Heart right ventricle (tissue), 16 donors: ENCODE results near the gene DEXI. TPM values are rescaled to one million over a fixed set of nuclear protein-coding genes. Genes with fewer than 3 reads are reported as not detected.
A peak's percentile ranks its signal among the peaks of the same experiment; 100 is the strongest.

ENCODE experiments used
- ATAC-seq, 8 donors: fragments of 200-7000 bp; cut with Tn5 transposase; one replicate each; pipeline ENCODE4 v1.9.1; 2020; ENCODE audit warnings: mild to moderate bottlenecking in 8 of 8, moderate library complexity in 8 of 8, moderate number of reproducible peaks in 1 of 8
- DNase-seq, 2 donors: peaks; one replicate each; pipeline ENCODE4 v3.0.0-alpha.2; 2020
- H3K27ac ChIP-seq, 10 donors: fragments of 200-600 bp; sonication (generic) in 2 of 10; one replicate each; pipeline versions ENCODE4 v1.5.0 to v1.8.0; 2020 to 2022; ENCODE audit warnings: mild to moderate bottlenecking in 3 of 10
- H3K27me3 ChIP-seq, 7 donors: fragments of 200-600 bp; one replicate each; pipeline ENCODE4 v1.8.0; 2021 to 2022; ENCODE audit warnings: mild to moderate bottlenecking in 2 of 7
- H3K36me3 ChIP-seq, 9 donors: fragments of 200-600 bp; sonication (generic) in 1 of 9; one replicate each; pipeline versions ENCODE4 v1.5.0 to v1.8.0; 2020 to 2022; ENCODE audit warnings: mild to moderate bottlenecking in 2 of 9
- H3K4me1 ChIP-seq, 9 donors: fragments of 200-600 bp; sonication (generic) in 1 of 9; one replicate each; pipeline versions ENCODE4 v1.5.0 to v1.8.0; 2020 to 2022; ENCODE audit warnings: mild to moderate bottlenecking in 4 of 9
- H3K4me3 ChIP-seq, 10 donors: fragments of 200-600 bp; sonication (generic) in 2 of 10; one replicate each; pipeline versions ENCODE4 v1.5.0 to v1.8.0; 2020 to 2022; ENCODE audit warnings: mild to moderate bottlenecking in 7 of 10, moderate library complexity in 2 of 10
- H3K9me3 ChIP-seq, 11 donors: fragments of 200-600 bp in 10 of 11; sonication (generic) in 2 of 11; one replicate each; pipeline versions ENCODE4 v1.5.0 to v1.8.0; 2013 to 2022; ENCODE audit warnings: mild to moderate bottlenecking in 2 of 11, control low read depth in 1 of 11, moderate library complexity in 1 of 11
- WGBS, 2 donors: extraction: QIAGEN DNeasy Blood & Tissue Kit; methylation state at CpG; one replicate each; pipeline ENCODE4 v1.1.7; 2013; ENCODE audit warnings: inconsistent platforms in 1 of 2; 5-methylcytosine and 5-hydroxymethylcytosine counted together
- intact Hi-C, 10 donors: fragments of 100-400 bp; cut with DNase I; formaldehyde crosslinking; loops; one replicate each; pipeline versions ENCODE4 v1.11.1 to v1.14.2; 2022
- polyA plus RNA-seq, 2 donors: library from polyadenylated mRNA; stranded (reverse); fragments of 200-250 nt; gene quantifications; one replicate each; pipeline ENCODE4 v1.2.3, GENCODE V29; 2013
- total RNA-seq, 10 donors: library from RNA; stranded (reverse); fragmentation: NEBNext Ultra II Directional in 3 of 10; extraction: Animal tissue kit (Norgen Biotek cat#: 25700) in 3 of 10; gene quantifications; one replicate each; pipeline versions ENCODE4 v1.2.1 to v1.2.4, GENCODE V29; 2021 to 2023
- TF ChIP-seq, protein P1 (sequence below), 9 donors: fragments of 200-600 bp; sonication (generic) in 2 of 9; IDR thresholded peaks; one replicate each; pipeline versions ENCODE4 v1.5.0 to v1.8.0; 2021 to 2022; ENCODE audit warnings: antibody characterized with exemption in 9 of 9, mild to moderate bottlenecking in 5 of 9, moderate library complexity in 1 of 9
- donor health status: Arrhythmogenic right ventricular cardiomyopathy.
- donor health status: ischemic (EF 13 %, LVEDD 7.1; RV severe dilation, severe dysfunction).
- donor health status: healthy with polysubstance abuse.
- donor health status: DM: no; HTN: yes; CAD: no.
- donor health status: DM: no; HTN: no; CAD: no.
- donor health status: ischemic (EF 25% LVEDD 6.9; RV normal size, moderate dysfunction).
- donor health status: ischemic (EF 25% LVEDD 5.7; RV mildly dilated, moderate dysfunction).
- donor health status: healthy.
- donor health status: DM: yes; HTN: yes; CAD: no.
- donor health status: Ischemic cardiomyopathy.
- donor health status: ischemic (EF 35%, LVEDD 5.7; RV mildly dilated, moderate dysfunction).
- donor health status: nonischemic (EF 11% LVEDD 7.7; RV severe dilation, severe dysfunction).
- donor health status: DM: yes; HTN: yes; CAD: no.
- donor health status: PGD.
- donor health status: ischemic (EF 29% LVEDD 5.4; RV normal size, mild dysfunction).
- donor health status: nonischemic (EF 23%, LVEDD 6.1; RV moderate dilation, normal function).

The DEXI gene
- total and polyA plus RNA-seq, 12 donors: 68.8 to 109 (median 88.5) TPM

DNA sequence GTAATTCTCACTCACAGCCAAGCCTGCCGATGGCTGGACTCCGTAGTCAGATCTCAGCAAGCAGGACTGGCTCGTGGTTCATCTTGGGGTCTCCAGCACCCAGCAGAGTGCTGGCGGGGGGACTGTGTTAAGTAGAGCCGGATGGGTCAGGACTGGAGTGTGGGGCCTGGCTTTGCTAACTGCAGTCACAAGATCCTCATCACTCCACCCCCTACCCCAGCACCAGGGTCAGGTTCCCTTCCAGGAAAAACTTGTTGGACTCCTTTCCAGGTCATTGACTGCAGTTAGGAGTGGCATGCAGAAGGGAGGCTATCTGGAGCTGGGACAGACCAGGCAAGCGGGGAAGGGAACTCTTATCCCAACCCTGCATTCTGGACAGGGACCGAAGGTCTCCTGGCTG lies 59.3 kb downstream of the DEXI start:
- intact Hi-C loops: loop anchor here in 1 of 10 donors (10.0 kb wide), 1 partner anchor 108 kb away; no protein-coding TSS in a partner anchor
- ATAC-seq: peak in 1 of 8 donors; percentile 19
- Histone ChIP-seq H3K9me3 (no peaks in the 10 kb centered on the region), H3K27ac (no peak overlapping the region), H3K27me3 (peaks cover 0 to 25% (median 17%) of the 10 kb centered on the region in 7 donors), H3K4me1 (peaks cover 4 to 94% (median 20%) of the 10 kb centered on the region in 9 donors), H3K36me3 (peaks cover 0 to 42% (median 0%) of the 10 kb centered on the region in 9 donors), H3K4me3 (no peak overlapping the region)
- 77 to 87% methylated on average over 7 of the region's 7 CpGs for WGBS, 2 donors
- DNase-seq: no peak
- TF ChIP-seq, protein P1, sequence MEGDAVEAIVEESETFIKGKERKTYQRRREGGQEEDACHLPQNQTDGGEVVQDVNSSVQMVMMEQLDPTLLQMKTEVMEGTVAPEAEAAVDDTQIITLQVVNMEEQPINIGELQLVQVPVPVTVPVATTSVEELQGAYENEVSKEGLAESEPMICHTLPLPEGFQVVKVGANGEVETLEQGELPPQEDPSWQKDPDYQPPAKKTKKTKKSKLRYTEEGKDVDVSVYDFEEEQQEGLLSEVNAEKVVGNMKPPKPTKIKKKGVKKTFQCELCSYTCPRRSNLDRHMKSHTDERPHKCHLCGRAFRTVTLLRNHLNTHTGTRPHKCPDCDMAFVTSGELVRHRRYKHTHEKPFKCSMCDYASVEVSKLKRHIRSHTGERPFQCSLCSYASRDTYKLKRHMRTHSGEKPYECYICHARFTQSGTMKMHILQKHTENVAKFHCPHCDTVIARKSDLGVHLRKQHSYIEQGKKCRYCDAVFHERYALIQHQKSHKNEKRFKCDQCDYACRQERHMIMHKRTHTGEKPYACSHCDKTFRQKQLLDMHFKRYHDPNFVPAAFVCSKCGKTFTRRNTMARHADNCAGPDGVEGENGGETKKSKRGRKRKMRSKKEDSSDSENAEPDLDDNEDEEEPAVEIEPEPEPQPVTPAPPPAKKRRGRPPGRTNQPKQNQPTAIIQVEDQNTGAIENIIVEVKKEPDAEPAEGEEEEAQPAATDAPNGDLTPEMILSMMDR (IDR thresholded peaks at IDR 0.05): no peak

DNA sequence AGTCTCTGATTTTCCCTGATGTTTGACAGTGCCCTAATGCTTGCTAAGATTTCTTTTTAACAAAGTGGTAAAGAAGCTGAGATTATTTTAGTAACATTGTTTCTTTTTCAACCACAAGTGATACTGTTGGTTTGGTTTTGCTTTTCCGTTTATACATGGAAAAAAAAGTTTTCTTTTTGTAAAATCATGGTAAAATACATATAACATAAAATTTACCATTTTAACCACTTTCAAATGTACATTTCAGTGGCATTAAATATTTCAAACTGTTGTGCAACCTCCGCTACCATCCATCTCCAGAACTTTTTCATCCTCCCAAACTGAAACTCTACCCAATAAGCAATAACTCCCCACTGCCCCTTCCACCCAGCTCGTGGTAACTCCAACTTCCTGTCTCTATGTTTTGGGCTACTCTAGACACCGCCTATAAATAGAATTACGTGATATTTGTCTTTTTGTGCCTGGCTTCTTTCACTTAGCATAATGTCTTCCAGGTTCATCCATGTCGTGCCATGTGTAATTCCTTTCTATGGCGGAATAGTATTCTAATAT lies 60.7 kb downstream of the DEXI start:
- 66 to 70% methylated on average over 7 of the region's 7 CpGs for WGBS, 2 donors
- H3K9me3 ChIP-seq: no peaks in the 10 kb centered on the region
- DNase-seq (no peak), ATAC-seq (no peak)
- H3K27ac ChIP-seq: peak overlapping the region in 2 of 10 donors; percentile 83 to 88
- peaks cover 4 to 91% (median 22%) of the 10 kb centered on the region in 9 donors for H3K4me1 ChIP-seq
- H3K36me3 ChIP-seq: peaks cover 0 to 28% (median 0%) of the 10 kb centered on the region in 9 donors
- peaks cover 0 to 25% (median 20%) of the 10 kb centered on the region in 7 donors for H3K27me3 ChIP-seq
- TF ChIP-seq, protein P1 (IDR thresholded peaks at IDR 0.05): no peak
- intact Hi-C loops: loop anchor here in 1 of 10 donors (10.0 kb wide), 1 partner anchor 107 kb away; no protein-coding TSS in a partner anchor
- peak overlapping the region in 1 of 10 donors; percentile 71 for H3K4me3 ChIP-seq

DNA sequence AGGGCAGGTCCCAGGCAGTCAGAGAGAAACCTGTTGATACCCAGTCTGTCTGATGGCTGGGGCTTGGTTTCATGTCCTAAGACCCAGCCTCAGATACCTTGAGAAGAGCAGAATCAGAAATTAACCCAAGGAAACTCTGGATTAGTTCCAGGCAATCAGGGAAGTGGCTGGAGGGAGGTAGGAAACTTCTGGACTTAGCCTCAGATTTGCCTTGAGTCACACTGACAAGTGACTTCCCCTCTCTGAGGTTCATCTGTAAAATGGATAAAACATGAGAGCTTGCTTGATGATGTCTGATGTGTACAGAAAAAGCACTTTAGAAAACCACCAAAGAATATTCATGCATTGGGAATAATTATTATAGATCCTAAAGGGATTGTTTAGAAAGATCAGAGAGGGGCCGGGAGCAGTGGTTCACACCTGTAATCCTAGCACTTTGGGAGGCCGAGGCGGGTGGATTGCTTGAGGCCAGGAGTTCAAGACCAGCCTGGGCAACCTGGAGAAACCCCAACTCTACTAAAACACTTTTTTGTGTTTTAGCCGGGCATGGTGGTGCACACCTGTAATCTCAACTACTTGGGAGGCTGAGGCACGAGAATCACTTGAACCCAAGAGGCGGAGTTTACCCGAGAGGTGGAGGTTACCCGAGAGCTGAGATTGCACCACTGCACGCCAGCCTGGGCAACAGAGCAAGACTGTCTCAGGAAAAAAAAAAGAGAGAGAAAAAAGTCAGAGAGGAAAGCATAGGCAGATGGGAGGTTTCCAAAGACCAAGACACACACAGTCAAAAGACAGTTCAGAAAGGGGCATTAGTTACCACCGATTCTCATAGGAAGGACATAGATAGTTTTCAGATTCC lies 61.4 kb downstream of the DEXI start:
- intact Hi-C loops: loop anchor here in 1 of 10 donors (10.0 kb wide), 1 partner anchor 106 kb away; no protein-coding TSS in a partner anchor
- peak overlapping the region in 9 of 10 donors; percentile 58 to 80 (median 72) for H3K4me3 ChIP-seq
- H3K4me1 ChIP-seq: peaks cover 4 to 91% (median 22%) of the 10 kb centered on the region in 9 donors
- ATAC-seq: peak in 2 of 8 donors; percentile 39 to 49
- WGBS, 2 donors: 87 to 90% methylated on average over 10 of the region's 10 CpGs
- no peaks in the 10 kb centered on the region for H3K9me3 ChIP-seq
- H3K36me3 ChIP-seq: peaks cover 0 to 23% (median 0%) of the 10 kb centered on the region in 9 donors
- peaks cover 0 to 27% (median 20%) of the 10 kb centered on the region in 7 donors for H3K27me3 ChIP-seq
- no peak for DNase-seq
- peak overlapping the region in 8 of 10 donors; percentile 53 to 88 (median 80) for H3K27ac ChIP-seq
- TF ChIP-seq, protein P1 (IDR thresholded peaks at IDR 0.05): no peak
